Measurements from ENCODE around the gene AHNAK2. TPM values are rescaled to one million over a fixed set of nuclear protein-coding genes. Genes with fewer than 3 reads are reported as not detected.

Gene AHNAK2
- total RNA-seq, 2 donors from 2014 or later, result 3.6 to 5.2 TPM

DNA sequence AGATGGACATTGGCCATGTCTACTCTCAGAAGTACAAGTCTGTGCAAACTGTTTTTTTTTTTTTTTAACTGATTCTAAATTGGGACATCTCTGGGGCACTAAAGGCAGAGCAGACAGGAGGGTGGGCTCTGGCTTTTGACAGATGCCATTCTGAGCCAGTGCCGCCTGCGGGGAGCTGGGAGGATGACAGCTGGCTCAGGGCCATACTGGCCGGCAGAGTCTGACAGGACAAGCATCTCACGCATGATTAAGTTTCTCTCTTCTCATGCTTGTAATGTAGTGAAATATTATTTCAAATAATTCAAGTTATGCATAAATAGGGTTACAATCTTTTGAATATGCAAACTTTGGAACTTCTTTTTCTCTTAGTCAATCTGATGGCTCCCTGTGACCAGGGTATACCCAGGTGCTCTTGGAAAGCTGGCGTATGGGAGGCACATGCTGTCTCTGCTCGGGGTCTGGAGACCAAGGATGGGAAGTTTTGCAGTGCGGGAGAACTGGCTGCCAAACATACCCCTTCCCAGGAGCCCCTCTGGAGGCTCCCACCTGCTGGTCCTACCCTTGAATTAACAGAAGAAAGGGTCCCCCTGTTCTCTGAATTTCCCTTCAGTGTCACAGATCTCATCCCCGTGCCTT, 35.1 kb upstream of the AHNAK2 start:
- TF ChIP-seq POLR2A (IDR thresholded peaks at IDR 0.05), result no peak
- TF ChIP-seq, protein P1, sequence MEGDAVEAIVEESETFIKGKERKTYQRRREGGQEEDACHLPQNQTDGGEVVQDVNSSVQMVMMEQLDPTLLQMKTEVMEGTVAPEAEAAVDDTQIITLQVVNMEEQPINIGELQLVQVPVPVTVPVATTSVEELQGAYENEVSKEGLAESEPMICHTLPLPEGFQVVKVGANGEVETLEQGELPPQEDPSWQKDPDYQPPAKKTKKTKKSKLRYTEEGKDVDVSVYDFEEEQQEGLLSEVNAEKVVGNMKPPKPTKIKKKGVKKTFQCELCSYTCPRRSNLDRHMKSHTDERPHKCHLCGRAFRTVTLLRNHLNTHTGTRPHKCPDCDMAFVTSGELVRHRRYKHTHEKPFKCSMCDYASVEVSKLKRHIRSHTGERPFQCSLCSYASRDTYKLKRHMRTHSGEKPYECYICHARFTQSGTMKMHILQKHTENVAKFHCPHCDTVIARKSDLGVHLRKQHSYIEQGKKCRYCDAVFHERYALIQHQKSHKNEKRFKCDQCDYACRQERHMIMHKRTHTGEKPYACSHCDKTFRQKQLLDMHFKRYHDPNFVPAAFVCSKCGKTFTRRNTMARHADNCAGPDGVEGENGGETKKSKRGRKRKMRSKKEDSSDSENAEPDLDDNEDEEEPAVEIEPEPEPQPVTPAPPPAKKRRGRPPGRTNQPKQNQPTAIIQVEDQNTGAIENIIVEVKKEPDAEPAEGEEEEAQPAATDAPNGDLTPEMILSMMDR (IDR thresholded peaks at IDR 0.05), result no peak
- Histone ChIP-seq H3K36me3 (replicated peaks in 1 of 2; ENCODE audit: insufficient read depth in 1 of 2, low read depth in 2 of 2) (peaks cover 0 to 6% of the 10 kb centered on the region in 2 donors), H3K27ac (no peak overlapping the region), H3K4me1 (peaks cover 2% of the 10 kb centered on the region), H3K9me3 (no peaks in the 10 kb centered on the region), H3K4me3 (no peak overlapping the region), H3K27me3 (no peaks in the 10 kb centered on the region)
- DNase-seq (peak in 1 of 4 donors; percentile 35), ATAC-seq (no peak)
- intact Hi-C loops (cut with DNase I), result no loop called here
- WGBS, 2 donors, result 49 to 55% methylated on average over 8 of the region's 8 CpGs

DNA sequence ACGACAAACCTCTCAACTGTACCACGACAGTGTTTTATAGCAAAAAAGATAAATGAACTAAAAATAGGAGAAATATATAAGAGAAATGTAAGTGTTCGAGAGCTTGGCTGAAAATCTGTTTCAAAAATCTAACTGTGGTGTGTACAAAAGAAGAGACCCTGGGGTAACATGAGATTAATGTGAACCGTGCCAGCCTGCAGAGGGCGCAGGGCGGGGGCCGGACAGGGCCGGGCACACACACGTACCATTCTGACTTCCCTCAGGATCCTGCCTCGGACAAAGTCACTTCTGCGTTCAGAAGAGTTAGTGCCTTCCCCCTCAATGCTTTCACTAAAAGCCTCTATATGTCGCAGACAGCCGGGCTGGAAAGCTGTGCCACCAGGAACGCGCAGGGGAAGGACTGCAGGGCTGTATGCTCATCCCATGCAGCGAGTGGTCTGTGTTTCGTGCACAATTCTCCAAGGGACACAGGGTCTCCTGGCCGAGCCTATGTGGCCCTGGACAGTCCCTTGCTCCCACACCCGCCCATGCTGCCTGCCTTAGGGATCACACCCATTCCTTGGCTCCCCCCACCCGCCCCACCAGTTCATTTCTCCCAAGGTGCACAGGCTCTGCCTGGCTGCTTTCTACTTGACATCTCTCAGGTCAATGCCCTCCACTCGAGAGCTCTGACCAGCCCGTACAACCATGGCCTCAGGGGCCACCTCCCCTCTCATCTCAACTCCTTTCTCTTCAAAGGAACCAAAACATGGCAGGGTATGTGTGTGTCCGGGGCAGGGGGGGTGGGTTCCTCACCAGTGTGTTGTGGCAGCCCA, 34.2 kb upstream of the AHNAK2 start:
- no peak for TF ChIP-seq POLR2A (IDR thresholded peaks at IDR 0.05)
- TF ChIP-seq, protein P1 (IDR thresholded peaks at IDR 0.05), result peak in 2 of 7 experiments; percentile 30 to 32
- Histone ChIP-seq H3K27ac (no peak overlapping the region), H3K4me3 (no peak overlapping the region), H3K9me3 (no peaks in the 10 kb centered on the region), H3K27me3 (no peaks in the 10 kb centered on the region), H3K36me3 (replicated peaks in 1 of 2; ENCODE audit: insufficient read depth in 1 of 2, low read depth in 2 of 2) (peaks cover 0 to 6% of the 10 kb centered on the region in 2 donors), H3K4me1 (no peaks in the 10 kb centered on the region)
- intact Hi-C loops (cut with DNase I), result no loop called here
- peak; percentile 49 for ATAC-seq
- DNase-seq, result peak in 1 of 4 donors; percentile 30
- WGBS, 2 donors, result 68 to 83% methylated on average over 21 to 23 of the region's 23 CpGs

- ATAC-seq (no peak), DNase-seq (no peak)
- Histone ChIP-seq H3K9me3 (no peaks in the 10 kb centered on the region), H3K27me3 (no peaks in the 10 kb centered on the region), H3K36me3 (replicated peaks in 1 of 2; ENCODE audit: insufficient read depth in 1 of 2, low read depth in 2 of 2) (peaks cover 0 to 6% of the 10 kb centered on the region in 2 donors), H3K27ac (no peak overlapping the region), H3K4me3 (no peak overlapping the region), H3K4me1 (no peaks in the 10 kb centered on the region)
- 86 to 89% methylated on average over 13 to 29 of the region's 29 CpGs for WGBS, 2 donors
- TF ChIP-seq, protein P1 (IDR thresholded peaks at IDR 0.05), result no peak
- no peak for TF ChIP-seq POLR2A (IDR thresholded peaks at IDR 0.05)
- intact Hi-C loops (cut with DNase I), result no loop called here
Measured at GRCh38 chr14:105011312-105011990, 33.3 kb upstream of the AHNAK2 start.

- ATAC-seq (no peak), DNase-seq (no peak)
- TF ChIP-seq, protein P1 (IDR thresholded peaks at IDR 0.05), result no peak
- TF ChIP-seq POLR2A (IDR thresholded peaks at IDR 0.05), result no peak
- 78 to 80% methylated on average over 8 to 17 of the region's 17 CpGs for WGBS, 2 donors
- Histone ChIP-seq H3K4me1 (no peaks in the 10 kb centered on the region), H3K9me3 (no peaks in the 10 kb centered on the region), H3K4me3 (no peak overlapping the region), H3K27ac (no peak overlapping the region), H3K27me3 (no peaks in the 10 kb centered on the region), H3K36me3 (replicated peaks in 1 of 2; ENCODE audit: insufficient read depth in 1 of 2, low read depth in 2 of 2) (peaks cover 0 to 6% of the 10 kb centered on the region in 2 donors)
- intact Hi-C loops (cut with DNase I), result no loop called here
Measured at GRCh38 chr14:105010891-105011291, 32.7 kb upstream of the AHNAK2 start.

Measured in body of pancreas (tissue), 4 donors.